ENCODE measurements around the gene CDHR3.

CDHR3 gene

DNA sequence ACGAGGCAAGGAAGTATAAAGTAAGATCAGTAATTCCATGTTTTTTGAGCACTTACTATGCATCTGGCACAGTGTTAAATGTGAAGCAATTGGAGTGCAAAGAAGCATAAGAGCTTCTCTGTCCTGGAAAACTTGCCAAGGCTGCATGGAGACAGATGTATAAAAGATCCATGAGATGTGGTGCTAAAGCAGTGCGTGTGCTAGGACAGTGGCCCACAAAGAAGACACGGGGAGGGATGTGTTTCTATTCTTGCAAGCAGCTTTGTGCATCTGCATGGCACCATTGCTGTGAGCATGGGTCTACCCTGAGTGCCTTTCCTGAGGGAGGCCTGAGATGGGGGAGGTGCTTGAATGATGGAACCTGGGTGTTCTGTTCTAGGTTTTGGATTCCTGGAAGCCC is 5.1 kb upstream of the CDHR3 start:
- no peak overlapping the region for H3K4me2 ChIP-seq (ENCODE audit: low read length)
- H3K9ac ChIP-seq, result no peak overlapping the region
- H3K79me2 ChIP-seq, result no peaks in the 10 kb centered on the region
- no peaks in the 10 kb centered on the region for H3K4me1 ChIP-seq
- TF ChIP-seq, protein P1, sequence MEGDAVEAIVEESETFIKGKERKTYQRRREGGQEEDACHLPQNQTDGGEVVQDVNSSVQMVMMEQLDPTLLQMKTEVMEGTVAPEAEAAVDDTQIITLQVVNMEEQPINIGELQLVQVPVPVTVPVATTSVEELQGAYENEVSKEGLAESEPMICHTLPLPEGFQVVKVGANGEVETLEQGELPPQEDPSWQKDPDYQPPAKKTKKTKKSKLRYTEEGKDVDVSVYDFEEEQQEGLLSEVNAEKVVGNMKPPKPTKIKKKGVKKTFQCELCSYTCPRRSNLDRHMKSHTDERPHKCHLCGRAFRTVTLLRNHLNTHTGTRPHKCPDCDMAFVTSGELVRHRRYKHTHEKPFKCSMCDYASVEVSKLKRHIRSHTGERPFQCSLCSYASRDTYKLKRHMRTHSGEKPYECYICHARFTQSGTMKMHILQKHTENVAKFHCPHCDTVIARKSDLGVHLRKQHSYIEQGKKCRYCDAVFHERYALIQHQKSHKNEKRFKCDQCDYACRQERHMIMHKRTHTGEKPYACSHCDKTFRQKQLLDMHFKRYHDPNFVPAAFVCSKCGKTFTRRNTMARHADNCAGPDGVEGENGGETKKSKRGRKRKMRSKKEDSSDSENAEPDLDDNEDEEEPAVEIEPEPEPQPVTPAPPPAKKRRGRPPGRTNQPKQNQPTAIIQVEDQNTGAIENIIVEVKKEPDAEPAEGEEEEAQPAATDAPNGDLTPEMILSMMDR (IDR thresholded peaks at IDR 0.05), result no peak
- H3K36me3 ChIP-seq (ENCODE audit: control insufficient read depth, insufficient read depth, low read length), result no peaks in the 10 kb centered on the region
- no peak overlapping the region for H3K4me3 ChIP-seq (ENCODE audit: low read depth, low read length)
- no peaks in the 10 kb centered on the region for H3K27me3 ChIP-seq (ENCODE audit: control insufficient read depth, insufficient read depth, low read length)
- no peak overlapping the region for H2AFZ ChIP-seq
- H3K9me3 ChIP-seq (ENCODE audit: control insufficient read depth, low read length), result no peaks in the 10 kb centered on the region
- H3K27ac ChIP-seq, result no peak overlapping the region

DNA sequence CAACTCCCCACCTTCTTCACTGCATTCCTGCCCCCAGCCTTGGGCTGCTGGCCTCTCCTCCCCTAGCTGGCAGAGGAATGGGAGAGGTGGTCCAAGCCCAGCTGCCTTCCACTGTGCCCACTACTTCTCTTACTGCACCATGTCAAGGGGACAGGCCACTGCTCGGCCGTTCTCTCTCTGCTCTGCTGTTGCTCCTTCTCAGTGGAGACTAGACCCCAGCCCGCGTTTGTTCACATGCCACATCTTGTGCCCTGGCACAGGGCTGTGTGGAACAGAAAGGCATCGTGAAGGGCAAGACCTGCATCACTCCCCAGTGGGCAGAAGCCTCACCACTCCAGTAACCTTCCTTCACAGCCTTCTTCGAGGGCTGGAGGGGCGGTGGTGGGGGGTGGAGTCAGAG is 711 bp upstream of the CDHR3 start:
- Histone ChIP-seq H2AFZ (no peak overlapping the region), H3K4me3 (ENCODE audit: low read depth, low read length) (no peak overlapping the region), H3K9me3 (ENCODE audit: control insufficient read depth, low read length) (no peaks in the 10 kb centered on the region), H3K27ac (no peak overlapping the region), H3K79me2 (no peaks in the 10 kb centered on the region), H3K36me3 (ENCODE audit: control insufficient read depth, insufficient read depth, low read length) (no peaks in the 10 kb centered on the region), H3K27me3 (ENCODE audit: control insufficient read depth, insufficient read depth, low read length) (no peaks in the 10 kb centered on the region), H3K4me1 (no peaks in the 10 kb centered on the region), H3K9ac (no peak overlapping the region), H3K4me2 (ENCODE audit: low read length) (no peak overlapping the region)
- TF ChIP-seq, protein P1 (IDR thresholded peaks at IDR 0.05), result no peak

DNA sequence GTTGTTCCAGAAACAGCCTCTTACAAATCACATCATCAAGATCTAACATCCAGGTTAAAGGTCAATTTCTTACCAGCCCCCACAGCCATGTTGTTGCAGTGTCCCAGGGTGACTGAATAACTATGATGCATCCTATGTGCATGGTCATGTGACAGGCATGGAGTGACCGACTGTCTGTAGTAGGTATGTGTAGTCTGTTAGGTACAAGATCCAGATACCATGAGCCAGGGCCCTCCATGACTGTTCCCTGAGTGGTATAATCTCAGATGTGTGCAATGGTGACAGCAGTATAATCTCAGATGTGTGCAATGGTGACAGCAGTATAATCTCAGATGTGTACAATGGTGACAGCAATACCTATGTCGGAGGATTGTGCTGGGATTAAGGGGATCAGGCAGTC is 8.8 kb downstream of the CDHR3 start:
- TF ChIP-seq, protein P1 (IDR thresholded peaks at IDR 0.05), result no peak
- H2AFZ ChIP-seq, result no peak overlapping the region
- H3K9ac ChIP-seq, result no peak overlapping the region
- H3K4me2 ChIP-seq (ENCODE audit: low read length), result no peak overlapping the region
- H3K79me2 ChIP-seq, result no peaks in the 10 kb centered on the region
- no peak overlapping the region for H3K4me3 ChIP-seq (ENCODE audit: low read depth, low read length)
- H3K27me3 ChIP-seq (ENCODE audit: control insufficient read depth, insufficient read depth, low read length), result no peaks in the 10 kb centered on the region
- no peak overlapping the region for H3K27ac ChIP-seq
- H3K4me1 ChIP-seq, result no peaks in the 10 kb centered on the region
- no peaks in the 10 kb centered on the region for H3K9me3 ChIP-seq (ENCODE audit: control insufficient read depth, low read length)
- H3K36me3 ChIP-seq (ENCODE audit: control insufficient read depth, insufficient read depth, low read length), result no peaks in the 10 kb centered on the region

DNA sequence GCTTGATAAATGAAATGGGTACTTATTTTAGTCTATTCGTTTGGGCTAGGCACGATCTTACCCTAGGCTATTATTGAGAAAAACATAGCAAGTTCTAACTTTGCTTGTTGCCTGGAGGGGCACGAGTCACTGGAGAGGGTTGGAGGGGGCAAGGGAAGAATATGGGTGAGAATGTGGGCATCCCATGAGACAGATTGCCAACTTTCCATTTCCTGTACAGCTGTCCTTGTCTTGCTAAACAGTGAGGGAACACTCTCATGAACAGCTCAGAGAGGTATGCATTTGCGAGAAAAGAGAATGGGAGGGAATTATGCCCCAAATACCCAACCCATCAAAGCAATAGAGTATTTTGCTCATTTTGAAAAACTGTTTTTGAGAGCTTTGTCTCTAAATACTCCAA is 9.2 kb downstream of the CDHR3 start:
- Histone ChIP-seq H3K4me1 (no peaks in the 10 kb centered on the region), H2AFZ (no peak overlapping the region)
- TF ChIP-seq, protein P1 (IDR thresholded peaks at IDR 0.05), result no peak

DNA sequence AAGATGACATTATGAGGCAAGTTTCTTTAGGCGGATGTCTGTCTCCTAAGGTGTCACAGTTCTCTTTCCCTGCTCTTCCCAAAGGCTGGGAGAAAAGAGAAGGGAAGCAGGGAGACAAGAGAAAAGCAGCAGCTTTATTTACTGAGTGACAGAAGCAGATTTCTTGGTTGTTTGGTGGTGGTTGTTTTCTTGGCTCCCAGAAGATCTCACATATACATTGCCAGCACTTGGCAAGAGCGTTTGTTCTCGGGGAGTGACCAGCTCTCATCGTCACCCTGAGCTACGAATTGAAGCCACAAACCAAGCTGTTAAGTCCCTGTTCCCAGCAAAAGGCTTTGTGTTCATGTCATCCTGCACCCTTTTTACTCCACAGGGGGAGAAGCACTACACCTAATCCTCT is 11.4 kb downstream of the CDHR3 start:
- Histone ChIP-seq H2AFZ (no peak overlapping the region), H3K79me2 (no peaks in the 10 kb centered on the region), H3K27me3 (ENCODE audit: control insufficient read depth, insufficient read depth, low read length) (no peaks in the 10 kb centered on the region), H3K9ac (no peak overlapping the region), H3K4me2 (ENCODE audit: low read length) (no peak overlapping the region), H3K27ac (no peak overlapping the region), H3K4me1 (no peaks in the 10 kb centered on the region), H3K4me3 (ENCODE audit: low read depth, low read length) (no peak overlapping the region), H3K9me3 (ENCODE audit: control insufficient read depth, low read length) (no peaks in the 10 kb centered on the region), H3K36me3 (ENCODE audit: control insufficient read depth, insufficient read depth, low read length) (no peaks in the 10 kb centered on the region)
- TF ChIP-seq, protein P1 (IDR thresholded peaks at IDR 0.05), result no peak

More for the DNA sequence above, 9.2 kb downstream of the CDHR3 start:
- Histone ChIP-seq H3K4me3 (ENCODE audit: low read depth, low read length) (no peak overlapping the region), H3K4me2 (ENCODE audit: low read length) (no peak overlapping the region), H3K27ac (no peak overlapping the region), H3K79me2 (no peaks in the 10 kb centered on the region), H3K9me3 (ENCODE audit: control insufficient read depth, low read length) (no peaks in the 10 kb centered on the region), H3K27me3 (ENCODE audit: control insufficient read depth, insufficient read depth, low read length) (no peaks in the 10 kb centered on the region), H3K36me3 (ENCODE audit: control insufficient read depth, insufficient read depth, low read length) (no peaks in the 10 kb centered on the region), H3K9ac (no peak overlapping the region)

All from parathyroid adenoma (tissue), 2 donors.